Middle frontal gyrus (tissue), 1 donor: Measurements from ENCODE around the gene ADD3.
"Not testable (repeated sequence)": the region's sequence is repeated elsewhere in the genome, so short reads cannot be mapped to it uniquely, and the experiment has no call there.

Experiments
- DNase-seq: peaks from one replicate; pipeline ENCODE4 v3.0.0-alpha.2; 2015; ENCODE audit warnings: low spot score; ENCODE audit errors: extremely low spot score

Gene ADD3

GRCh38 chr10:110032801-110033700, 25.3 kb downstream of the ADD3 start:
- DNase-seq: no peak

DNA sequence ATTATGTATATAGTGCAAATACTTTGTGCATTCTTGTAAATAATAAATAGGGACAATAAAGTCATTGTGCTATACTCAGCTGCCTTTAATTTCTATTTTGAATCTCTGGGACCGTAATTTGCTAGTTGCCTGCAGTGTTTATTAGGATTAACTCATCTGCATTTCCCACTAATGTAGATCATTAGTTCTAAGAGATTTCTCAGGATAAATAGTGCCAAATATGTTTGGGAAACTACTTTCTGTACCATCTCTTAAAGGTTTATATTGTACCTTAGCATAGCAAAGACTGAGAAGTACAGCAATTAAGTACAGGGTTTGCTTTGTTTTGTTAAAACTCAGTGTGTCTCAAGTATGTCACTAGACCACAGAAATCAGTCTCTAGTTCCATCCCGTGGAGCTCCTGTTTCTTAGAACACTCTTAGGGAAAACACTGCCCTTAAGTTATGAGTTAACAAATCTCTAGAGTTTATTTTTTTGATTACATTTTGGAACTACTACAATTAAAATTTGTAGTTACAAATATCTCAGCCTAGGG, 26.0 kb downstream of the ADD3 start:
- DNase-seq: no peak

GRCh38 chr10:110034596-110034995, 26.8 kb downstream of the ADD3 start:
- no peak for DNase-seq

DNA sequence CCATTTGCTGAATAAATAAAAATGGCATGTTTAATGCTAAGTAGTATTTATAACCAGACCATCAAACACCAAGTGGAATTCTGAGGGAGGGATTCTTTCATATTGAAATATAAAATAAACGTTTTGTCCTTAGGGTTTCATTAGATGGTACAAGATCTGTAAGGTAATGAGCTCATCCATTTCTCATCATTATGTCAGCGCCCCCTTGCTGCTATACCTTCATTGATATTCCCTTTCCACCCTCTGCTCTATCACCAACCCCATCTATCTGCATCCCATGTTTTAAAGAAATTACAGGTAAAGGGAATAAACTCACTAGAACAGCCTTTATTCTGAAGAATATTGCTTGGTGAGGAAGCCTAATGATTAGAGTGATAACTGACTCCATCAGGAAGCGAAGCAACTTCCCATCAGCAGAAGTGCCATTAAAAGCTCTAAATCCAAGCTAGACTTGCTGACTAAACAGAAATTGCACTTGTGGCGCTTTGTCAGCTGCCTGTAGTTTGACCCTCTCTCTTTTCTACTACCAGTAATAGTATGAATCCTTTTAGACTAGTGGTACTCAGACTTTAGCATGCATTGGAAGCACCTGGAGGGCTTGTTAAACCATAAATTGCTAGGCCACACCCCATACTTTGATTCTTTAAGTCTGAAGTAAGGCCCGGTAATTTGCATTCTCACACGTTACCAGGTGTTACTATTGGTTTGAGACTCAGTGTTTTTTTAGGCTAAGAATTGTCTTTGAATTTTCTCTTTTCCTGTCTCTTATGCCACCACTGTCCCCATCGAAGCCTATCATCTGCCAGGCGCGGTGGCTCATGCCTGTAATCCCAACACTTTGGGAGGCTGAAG, 27.5 kb downstream of the ADD3 start:
- DNase-seq: no peak

- no peak for DNase-seq
These were observed 28.9 kb downstream of the ADD3 start for GRCh38 chr10:110036640-110037039.

DNA sequence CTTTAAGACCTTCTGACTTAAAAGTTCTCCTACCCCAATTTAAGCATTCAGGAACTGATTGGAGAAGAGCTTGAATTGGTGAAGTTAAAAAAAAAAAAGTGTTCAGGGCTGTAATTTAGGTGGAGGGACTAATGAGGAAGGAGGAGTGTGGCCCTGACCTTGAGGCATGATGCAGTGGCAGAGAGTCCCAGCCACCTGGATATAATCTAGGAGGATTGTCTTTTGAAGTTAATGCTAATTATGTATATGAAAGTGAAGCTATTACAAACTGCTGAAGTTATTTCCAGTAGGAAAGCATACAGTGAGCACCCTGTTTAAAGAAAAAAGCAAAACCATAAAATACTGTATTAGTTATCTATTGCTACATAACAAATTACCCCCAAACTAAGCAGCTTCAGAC, 31.5 kb downstream of the ADD3 start:
- no peak for DNase-seq

GRCh38 chr10:110040108-110040507, 32.3 kb downstream of the ADD3 start:
- no peak for DNase-seq

DNA sequence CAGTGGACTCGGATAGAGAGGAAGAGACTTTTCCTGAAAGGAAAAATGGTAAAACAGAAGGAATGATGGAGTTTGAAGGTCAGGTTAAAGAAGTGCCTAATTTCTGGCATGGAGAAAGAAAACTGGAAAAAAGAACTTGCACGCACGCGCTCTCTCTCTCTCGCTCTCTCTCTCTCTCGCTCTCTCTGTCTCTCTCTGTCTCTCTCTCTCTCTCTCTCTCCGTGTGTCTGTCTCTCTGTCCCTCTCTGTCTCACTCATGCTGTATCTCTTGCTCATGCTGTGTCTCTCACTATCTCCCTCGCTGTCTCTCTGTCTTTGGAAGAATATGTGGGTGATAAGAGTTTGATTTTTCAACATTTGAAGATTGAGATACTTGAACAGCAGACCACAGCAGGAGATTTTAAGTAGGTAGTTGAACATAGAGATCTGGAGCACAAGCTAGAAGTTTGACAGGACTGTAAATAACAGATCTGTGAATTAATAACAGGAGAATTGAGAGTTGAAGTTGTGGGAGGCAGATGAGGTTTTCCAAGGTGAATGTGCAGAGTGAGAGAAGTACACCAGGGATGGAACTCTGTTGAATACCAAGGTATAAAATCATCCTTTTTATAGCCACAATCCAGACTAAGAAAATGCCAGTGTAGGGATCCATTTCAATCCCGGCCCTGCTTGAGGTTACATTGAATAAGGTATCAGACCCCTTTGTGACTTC, 33.1 kb downstream of the ADD3 start:
- no peak for DNase-seq

DNA sequence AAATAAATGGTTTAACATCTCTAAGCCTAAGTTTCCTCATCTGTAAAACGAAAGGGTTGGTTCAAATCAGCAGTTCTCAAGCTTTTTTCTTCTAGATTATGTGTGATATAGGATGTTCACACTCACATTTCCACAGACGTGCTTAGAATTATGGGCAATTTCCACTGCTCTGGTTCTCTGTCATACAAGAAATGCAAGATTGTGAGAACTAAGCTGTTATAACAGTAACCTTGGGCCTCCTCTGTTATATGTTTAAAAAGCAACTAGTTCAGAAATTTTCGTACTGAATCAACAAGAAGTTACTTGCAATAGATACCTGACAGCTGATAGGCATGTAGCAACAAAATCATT, 33.7 kb downstream of the ADD3 start:
- no peak for DNase-seq

DNA sequence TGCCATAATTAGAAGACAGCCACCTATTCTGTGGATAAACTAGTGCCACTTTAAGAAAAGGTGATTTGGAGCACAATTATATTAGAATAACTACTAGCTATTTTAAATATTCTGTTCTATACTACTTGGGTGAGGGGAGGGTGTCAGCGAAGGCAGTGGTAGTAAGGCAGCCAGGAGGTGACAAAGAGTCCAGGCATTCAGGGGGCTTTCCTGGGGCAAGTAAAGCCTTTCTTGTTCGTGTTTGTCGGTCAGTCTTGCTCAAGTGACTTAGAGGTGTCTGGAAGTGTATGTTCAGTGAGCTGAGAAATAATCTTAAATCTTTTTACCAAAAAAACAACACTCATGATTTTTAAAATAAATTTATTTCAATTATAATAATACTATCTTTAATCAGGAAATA, 34.4 kb downstream of the ADD3 start:
- DNase-seq: no peak

GRCh38 chr10:110042891-110043290, 35.1 kb downstream of the ADD3 start:
- DNase-seq: no peak

GRCh38 chr10:110044681-110045080, 36.9 kb downstream of the ADD3 start:
- DNase-seq: no peak

DNA sequence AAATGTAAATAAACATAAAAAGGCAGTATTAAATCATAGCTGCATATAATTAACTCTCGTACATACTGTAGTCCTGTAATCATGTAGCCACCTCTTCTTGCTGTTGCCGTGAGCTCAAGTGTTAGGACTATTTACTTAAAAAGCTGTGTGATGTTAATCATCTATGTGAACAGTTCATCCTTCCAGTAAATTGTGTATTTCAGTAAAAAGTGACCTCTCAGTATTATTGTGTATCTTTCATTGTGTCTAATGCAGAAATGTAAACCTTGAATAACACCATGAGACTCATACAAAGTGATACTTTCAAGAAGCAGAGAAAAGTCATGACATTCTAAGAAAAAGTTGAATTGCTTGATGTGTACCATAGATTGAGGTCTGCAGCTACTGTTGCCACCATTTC, 38.0 kb downstream of the ADD3 start:
- no peak for DNase-seq

- not testable (repeated sequence) for DNase-seq
These were observed 40.4 kb downstream of the ADD3 start for GRCh38 chr10:110048145-110048544.

GRCh38 chr10:110048781-110049180, 41.0 kb downstream of the ADD3 start:
- no peak for DNase-seq

DNA sequence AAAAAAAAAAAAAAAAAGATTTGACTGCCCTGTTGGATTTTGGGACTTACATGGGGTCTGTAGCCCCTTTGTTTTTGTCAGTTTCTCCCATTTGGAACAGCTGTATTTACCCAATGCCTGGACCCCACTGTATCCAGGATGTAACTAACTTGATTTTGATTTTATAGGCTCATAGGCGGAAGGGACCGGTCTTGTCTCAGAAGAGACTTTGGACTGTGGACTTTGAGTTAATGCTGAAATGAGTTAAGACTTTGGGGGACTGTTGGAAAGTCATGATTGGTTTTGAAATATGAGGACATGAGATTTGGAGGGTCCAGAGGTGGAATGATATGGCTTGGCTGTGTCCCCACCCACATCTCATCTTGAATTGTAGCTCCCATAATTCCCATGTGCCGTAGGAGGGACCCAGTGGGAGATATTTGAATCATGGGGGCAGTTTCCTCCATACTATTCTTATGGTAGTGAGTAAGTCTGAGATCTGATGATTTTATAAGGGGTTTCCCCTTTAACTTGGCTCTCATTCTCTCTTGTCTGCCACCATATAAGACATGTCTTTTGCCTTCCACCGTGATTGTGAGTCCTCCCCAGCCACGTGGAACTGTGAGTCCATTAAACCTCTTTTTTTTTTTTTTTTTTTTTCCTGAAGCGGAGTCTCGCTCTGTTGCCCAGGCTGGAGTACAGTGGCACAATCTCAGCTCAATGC, 42.3 kb downstream of the ADD3 start:
- DNase-seq: not testable (repeated sequence)

GRCh38 chr10:110051487-110051886, 43.7 kb downstream of the ADD3 start:
- DNase-seq: no peak

- no peak for DNase-seq
These were observed 45.1 kb downstream of the ADD3 start for GRCh38 chr10:110052916-110053315.

- DNase-seq: no peak
These were observed 49.0 kb downstream of the ADD3 start for GRCh38 chr10:110056822-110057221.

DNA sequence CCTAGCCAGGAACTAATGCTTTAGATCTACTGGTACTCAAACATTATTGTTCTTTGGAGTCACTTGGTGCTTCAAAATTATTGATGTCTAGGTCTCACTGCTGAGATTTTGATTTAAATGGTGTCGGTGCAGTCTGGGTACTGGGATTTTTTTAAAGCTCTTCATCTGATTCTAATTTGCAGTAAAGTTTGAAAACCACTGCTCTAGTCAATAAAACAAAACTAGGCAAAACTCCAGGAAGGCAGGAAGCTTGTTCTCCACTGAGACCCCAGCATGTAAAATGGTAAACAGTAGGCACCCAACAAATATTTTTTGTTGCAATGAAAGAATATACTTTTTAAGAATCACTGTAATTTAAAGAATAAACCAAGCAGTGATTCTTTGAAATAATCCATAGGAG, 49.7 kb downstream of the ADD3 start:
- no peak for DNase-seq

DNA sequence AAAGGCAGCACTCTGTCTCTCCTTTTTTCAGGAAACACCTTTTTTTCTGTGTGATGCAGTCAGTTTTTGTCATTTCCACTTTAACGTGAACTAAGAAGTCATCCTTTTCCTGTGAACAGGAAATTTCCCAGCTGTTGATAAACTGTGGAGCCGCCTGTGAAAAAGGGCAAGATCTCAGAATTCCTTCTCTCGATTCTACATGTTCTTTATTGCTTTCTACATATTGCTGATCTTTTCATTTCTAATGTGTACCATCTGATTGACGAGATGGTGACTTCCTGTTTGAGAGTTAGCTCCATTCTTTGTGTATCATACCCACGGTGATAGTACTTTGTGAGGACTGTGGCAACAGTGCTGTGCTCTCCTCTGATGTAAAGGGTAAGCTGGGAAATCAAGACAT, 50.4 kb downstream of the ADD3 start:
- no peak for DNase-seq
